Caco-2 (cell line): ENCODE results near the gene RAB3C. TPM values are rescaled to one million over a fixed set of nuclear protein-coding genes. Genes with fewer than 3 reads are reported as not detected.

Source experiments
- BruUV-seq: library from RNA; stranded (reverse); fragments of 400-500 nt; replicated peaks from 2 replicates; lab custom pipeline; 2021; lab: Mats Ljungman, UMichigan
- CTCF ChIA-PET: fragments of 300-600 bp; sonication (Branson Sonifier 250); formaldehyde crosslinking; loops from one replicate; lab custom pipeline; 2022; ENCODE audit warnings: antibody characterized with exemption; lab: Charles Lee
- POLR2A ChIA-PET: fragments of 300-600 bp; sonication (Branson Sonifier 250); formaldehyde crosslinking; loops from one replicate; lab custom pipeline; 2022; ENCODE audit warnings: antibody characterized with exemption; lab: Charles Lee
- DNase-seq, 2 experiments: peaks; one replicate each; pipeline versions ENCODE4 v3.0.0 to v3.0.0-alpha.2; 2020 to 2022
- H3K27me3 ChIP-seq: replicated peaks from 2 replicates; pipeline ENCODE4 v1.6.0; 2011; ENCODE audit warnings: low read length; ENCODE audit not compliant: control insufficient read depth, insufficient read depth
- H3K36me3 ChIP-seq: 2 replicates; pipeline ENCODE4 v1.5.1; 2011; ENCODE audit warnings: low read length; ENCODE audit not compliant: control insufficient read depth, insufficient read depth
- H3K4me1 ChIP-seq: fragments of 250-450 bp; sonication (Bioruptor Pico); 2 replicates; pipeline ENCODE4 v1.5.1; 2020; ENCODE audit warnings: mild to moderate bottlenecking
- H3K4me3 ChIP-seq: 2 replicates; pipeline ENCODE4 v1.5.1; 2011; ENCODE audit warnings: low read depth, mild to moderate bottlenecking, control low read depth, low read length
- H3K9me3 ChIP-seq: fragments of 250-450 bp; sonication (Bioruptor Pico); 2 replicates; pipeline ENCODE4 v1.5.1; 2020; ENCODE audit warnings: mild to moderate bottlenecking, moderate library complexity
- H3K27ac Mint-ChIP-seq: one replicate; pipeline ENCODE4 v1.8.0; 2022; ENCODE audit warnings: mixed read lengths; ENCODE audit not compliant: unreplicated experiment
- H3K27me3 Mint-ChIP-seq: one replicate; pipeline ENCODE4 v1.8.0; 2022; ENCODE audit warnings: mixed read lengths; ENCODE audit not compliant: insufficient read depth, unreplicated experiment
- H3K36me3 Mint-ChIP-seq: one replicate; pipeline ENCODE4 v1.8.0; 2022; ENCODE audit warnings: mild to moderate bottlenecking, mixed read lengths; ENCODE audit not compliant: insufficient read depth, unreplicated experiment
- H3K4me1 Mint-ChIP-seq: one replicate; pipeline ENCODE4 v1.8.0; 2022; ENCODE audit warnings: low read depth, mixed read lengths; ENCODE audit not compliant: unreplicated experiment
- H3K4me3 Mint-ChIP-seq: one replicate; pipeline ENCODE4 v1.8.0; 2022; ENCODE audit warnings: mild to moderate bottlenecking, moderate library complexity, mixed read lengths; ENCODE audit not compliant: unreplicated experiment
- H3K9me3 Mint-ChIP-seq: one replicate; pipeline ENCODE4 v1.8.0; 2022; ENCODE audit warnings: mixed read lengths; ENCODE audit not compliant: unreplicated experiment
- CTCF ChIP-seq, 2 experiments: fragments of 200-600 bp in 1 of 2; IDR thresholded peaks; 1 replicate in 1 of 2; 2 replicates in 1 of 2; pipeline versions ENCODE4 v1.5.1 to v1.8.0; 2011 to 2022; ENCODE audit warnings: antibody characterized with exemption in 1 of 2, control low read depth in 1 of 2, inconsistent platforms in 1 of 2, low read depth in 1 of 2, low read length in 1 of 2, mild to moderate bottlenecking in 1 of 2, moderate library complexity in 1 of 2; ENCODE audit not compliant: insufficient read depth in 1 of 2, severe bottlenecking in 1 of 2, unreplicated experiment in 1 of 2
- intact Hi-C: fragments of 100-400 bp; cut with micrococcal nuclease; formaldehyde crosslinking; loops from one replicate; pipeline ENCODE4 v1.10.0; 2022; ENCODE audit not compliant: unreplicated experiment
- total RNA-seq: library from RNA; stranded (reverse); gene quantifications from 2 replicates; pipeline ENCODE4 v1.2.3, GENCODE V29; 2022

The RAB3C gene
- total RNA-seq, 1 experiment from 2014 or later = not detected

GRCh38 chr5:58904737-58905136 lies 321.9 kb downstream of the RAB3C start:
- H3K9me3 Mint-ChIP-seq = no peaks in the 10 kb centered on the region
- DNase-seq = no peak
- no peaks in the 10 kb centered on the region for H3K36me3 ChIP-seq
- intact Hi-C loops = no loop called here
- CTCF ChIA-PET = no interaction called here
- no peaks in the 10 kb centered on the region for H3K27me3 ChIP-seq
- no peak overlapping the region for H3K4me3 ChIP-seq
- H3K4me1 ChIP-seq = no peaks in the 10 kb centered on the region
- no peaks in the 10 kb centered on the region for H3K27me3 Mint-ChIP-seq
- no peaks in the 10 kb centered on the region for H3K36me3 Mint-ChIP-seq
- H3K27ac Mint-ChIP-seq = no peak overlapping the region
- TF ChIP-seq CTCF (IDR thresholded peaks at IDR 0.05; ENCODE audit: insufficient read depth in 1 of 2, low read depth in 1 of 2, low read length in 1 of 2, severe bottlenecking in 1 of 2, unreplicated experiment in 1 of 2) = no peak
- POLR2A ChIA-PET = no interaction called here
- BruUV-seq = no TSS peak
- H3K9me3 ChIP-seq = no peaks in the 10 kb centered on the region
- no peaks in the 10 kb centered on the region for H3K4me1 Mint-ChIP-seq
- H3K4me3 Mint-ChIP-seq = no peak overlapping the region

- H3K36me3 Mint-ChIP-seq = no peaks in the 10 kb centered on the region
- no peak overlapping the region for H3K4me3 Mint-ChIP-seq
- ChIA-PET CTCF (no interaction called here), POLR2A (no interaction called here)
- Histone ChIP-seq H3K4me3 (no peak overlapping the region), H3K36me3 (no peaks in the 10 kb centered on the region), H3K9me3 (no peaks in the 10 kb centered on the region), H3K4me1 (no peaks in the 10 kb centered on the region), H3K27me3 (no peaks in the 10 kb centered on the region)
- intact Hi-C loops = no loop called here
- no peaks in the 10 kb centered on the region for H3K4me1 Mint-ChIP-seq
- H3K9me3 Mint-ChIP-seq = peaks cover 9% of the 10 kb centered on the region
- no peak for TF ChIP-seq CTCF (IDR thresholded peaks at IDR 0.05; ENCODE audit: insufficient read depth in 1 of 2, low read depth in 1 of 2, low read length in 1 of 2, severe bottlenecking in 1 of 2, unreplicated experiment in 1 of 2)
- BruUV-seq = no TSS peak
- no peak overlapping the region for H3K27ac Mint-ChIP-seq
- DNase-seq = no peak
- H3K27me3 Mint-ChIP-seq = no peaks in the 10 kb centered on the region
Measured at GRCh38 chr5:58905944-58906343, 323.1 kb downstream of the RAB3C start.

Other genes with a start within 250 kb of the RAB3C start
- gene PLK2, start 123.0 kb upstream of the RAB3C start, total RNA-seq = 31.9 and 39.2 TPM in 2 replicates
- gene GAPT, start 91.6 kb upstream of the RAB3C start, total RNA-seq = not detected in 2 replicates